Upper lobe of right lung (tissue), 1 donor: ENCODE results near the gene KCNIP1. TPM values are rescaled to one million over a fixed set of nuclear protein-coding genes. Genes with fewer than 3 reads are reported as not detected.

Experiments
- ATAC-seq: fragments of 200-7000 bp; cut with Tn5 transposase; one replicate; pipeline ENCODE4 v1.9.1; 2020; ENCODE audit warnings: mild to moderate bottlenecking, moderate library complexity
- DNase-seq: peaks from one replicate; pipeline ENCODE4 v3.0.0-alpha.2; 2020
- H3K27ac ChIP-seq: fragments of 200-600 bp; one replicate; pipeline ENCODE4 v1.8.0; 2022
- H3K27me3 ChIP-seq: fragments of 200-600 bp; one replicate; pipeline ENCODE4 v1.8.0; 2022; ENCODE audit warnings: mild to moderate bottlenecking
- H3K36me3 ChIP-seq: fragments of 200-600 bp; one replicate; pipeline ENCODE4 v1.8.0; 2022
- H3K4me1 ChIP-seq: fragments of 200-600 bp; one replicate; pipeline ENCODE4 v1.8.0; 2022
- H3K4me3 ChIP-seq: fragments of 200-600 bp; one replicate; pipeline ENCODE4 v1.8.0; 2022; ENCODE audit warnings: mild to moderate bottlenecking
- H3K9me3 ChIP-seq: fragments of 200-600 bp; one replicate; pipeline ENCODE4 v1.8.0; 2022
- CTCF ChIP-seq: fragments of 200-600 bp; IDR thresholded peaks from one replicate; pipeline ENCODE4 v1.8.0; 2022; ENCODE audit warnings: antibody characterized with exemption
- intact Hi-C: fragments of 100-400 bp; cut with DNase I; formaldehyde crosslinking; loops from one replicate; pipeline ENCODE4 v1.11.0; 2022
- total RNA-seq: library from RNA; stranded (reverse); fragmentation: NEBNext Ultra II Directional; extraction: Animal tissue kit (Norgen Biotek cat#: 25700); gene quantifications from one replicate; pipeline ENCODE4 v1.2.1, GENCODE V29; 2021
- donor health status: DM: no; HTN: yes; CAD: no; lungs with severe emphysema.

The KCNIP1 gene
- total RNA-seq, 1 donor from 2014 or later = 2.7 TPM

- DNase-seq (no peak), ATAC-seq (no peak)
- Histone ChIP-seq H3K27ac (no peak overlapping the region), H3K36me3 (no peaks in the 10 kb centered on the region), H3K4me3 (no peak overlapping the region), H3K27me3 (no peaks in the 10 kb centered on the region), H3K4me1 (no peaks in the 10 kb centered on the region), H3K9me3 (no peaks in the 10 kb centered on the region)
- intact Hi-C loops = no loop called here
- TF ChIP-seq CTCF = no peak
Observed at GRCh38 chr5:170650850-170651249, 147.0 kb downstream of the KCNIP1 start.

- DNase-seq (no peak), ATAC-seq (no peak)
- Histone ChIP-seq H3K9me3 (no peaks in the 10 kb centered on the region), H3K4me1 (no peaks in the 10 kb centered on the region), H3K27ac (no peak overlapping the region), H3K27me3 (no peaks in the 10 kb centered on the region), H3K4me3 (no peak overlapping the region), H3K36me3 (no peaks in the 10 kb centered on the region)
- intact Hi-C loops = no loop called here
- no peak for TF ChIP-seq CTCF
Observed at GRCh38 chr5:170651604-170652277, 147.9 kb downstream of the KCNIP1 start.

GRCh38 chr5:170655476-170655875, 151.7 kb downstream of the KCNIP1 start:
- no peaks in the 10 kb centered on the region for H3K4me1 ChIP-seq
- H3K9me3 ChIP-seq = no peaks in the 10 kb centered on the region
- H3K27ac ChIP-seq = no peak overlapping the region
- H3K27me3 ChIP-seq = no peaks in the 10 kb centered on the region
- no peak overlapping the region for H3K4me3 ChIP-seq
- TF ChIP-seq CTCF = no peak
- intact Hi-C loops = no loop called here
- no peaks in the 10 kb centered on the region for H3K36me3 ChIP-seq
- DNase-seq (no peak), ATAC-seq (no peak)

GRCh38 chr5:170655920-170656319, 152.1 kb downstream of the KCNIP1 start:
- Histone ChIP-seq H3K4me1 (no peaks in the 10 kb centered on the region), H3K36me3 (no peaks in the 10 kb centered on the region), H3K27ac (no peak overlapping the region), H3K9me3 (no peaks in the 10 kb centered on the region), H3K27me3 (no peaks in the 10 kb centered on the region), H3K4me3 (no peak overlapping the region)
- DNase-seq (no peak), ATAC-seq (no peak)
- intact Hi-C loops = no loop called here
- no peak for TF ChIP-seq CTCF

GRCh38 chr5:170656346-170656745, 152.5 kb downstream of the KCNIP1 start:
- Histone ChIP-seq H3K4me1 (no peaks in the 10 kb centered on the region), H3K27ac (no peak overlapping the region), H3K9me3 (no peaks in the 10 kb centered on the region), H3K27me3 (no peaks in the 10 kb centered on the region), H3K4me3 (no peak overlapping the region), H3K36me3 (no peaks in the 10 kb centered on the region)
- ATAC-seq (no peak), DNase-seq (no peak)
- TF ChIP-seq CTCF = no peak
- intact Hi-C loops = no loop called here

GRCh38 chr5:170660531-170660930, 156.7 kb downstream of the KCNIP1 start:
- no peaks in the 10 kb centered on the region for H3K9me3 ChIP-seq
- ATAC-seq = no peak

More at GRCh38 chr5:170660531-170660930, 156.7 kb downstream of the KCNIP1 start:
- DNase-seq = no peak
- no peak for TF ChIP-seq CTCF
- intact Hi-C loops = no loop called here
- no peaks in the 10 kb centered on the region for H3K36me3 ChIP-seq
- no peaks in the 10 kb centered on the region for H3K27me3 ChIP-seq
- H3K4me1 ChIP-seq = no peaks in the 10 kb centered on the region
- H3K27ac ChIP-seq = no peak overlapping the region
- no peak overlapping the region for H3K4me3 ChIP-seq
